IPS-NIHi7 (cell line): ENCODE data around the gene OS9.

ENCODE experiments used
- DNase-seq: peaks from one replicate; pipeline ENCODE4 v3.0.0; 2012; ENCODE audit warnings: mixed read lengths; ENCODE audit errors: extremely low spot score

Gene OS9

GRCh38 chr12:57766464-57767304 is 72.8 kb downstream of the OS9 start, which contains the start of gene CYP27B1:
Gene CYP27B1, minus strand, starts transcription at chr12:57767078. Its CDS starts 37 bp downstream, at chr12:57767041.
- peak; percentile 55 for DNase-seq

- DNase-seq: no peak
Observed at GRCh38 chr12:57767305-57767698, 73.4 kb downstream of the OS9 start.

- no peak for DNase-seq
Observed at GRCh38 chr12:57767876-57768275, 73.9 kb downstream of the OS9 start.

GRCh38 chr12:57769594-57769993 is 75.7 kb downstream of the OS9 start:
- DNase-seq: no peak

GRCh38 chr12:57770734-57771133 is 76.8 kb downstream of the OS9 start:
- DNase-seq: no peak
